Stimulated activated CD4-positive, alpha-beta T cell treated with anti-CD3 and anti-CD28 coated beads, Interleukin-2, amount 100 ng/mL, for 48 hours (primary cell): Measurements from ENCODE around the gene CIAPIN1.

ENCODE experiments used
- DNase-seq, 2 donors: peaks; one replicate each; pipeline ENCODE4 v3.0.0-alpha.2; 2020

Gene CIAPIN1

GRCh38 chr16:57447186-57447962 lies at the start of gene CIAPIN1, which contains the start of gene COQ9:
TSS of gene CIAPIN1 (minus strand) at chr16:57447385. CDS start at chr16:57440928, 6,457 bp downstream.
TSS of gene COQ9 (plus strand) at chr16:57447479. CDS start at chr16:57447506, 27 bp downstream.
- peak; percentile 87 to 91 for DNase-seq

- DNase-seq, result no peak
These were observed 46.6 kb upstream of the CIAPIN1 start for GRCh38 chr16:57493767-57494166.

GRCh38 chr16:57489229-57489628 lies 42.0 kb upstream of the CIAPIN1 start:
- DNase-seq, result no peak

GRCh38 chr16:57486858-57487834 lies 40.0 kb upstream of the CIAPIN1 start:
- DNase-seq, result no peak

- DNase-seq, result peak; percentile 79 to 83
These were observed 39.0 kb upstream of the CIAPIN1 start, which contains the start of gene DOK4 for GRCh38 chr16:57485916-57486857. TSS of gene DOK4 (minus strand) at chr16:57486493. CDS start at chr16:57479507, 6,986 bp downstream.

- DNase-seq, result no peak
These were observed 38.1 kb upstream of the CIAPIN1 start for GRCh38 chr16:57485091-57485915.

GRCh38 chr16:57484515-57485005 lies 37.4 kb upstream of the CIAPIN1 start:
- DNase-seq, result no peak

GRCh38 chr16:57483725-57484514 lies 36.7 kb upstream of the CIAPIN1 start:
- DNase-seq, result no peak

GRCh38 chr16:57482845-57483545 lies 35.8 kb upstream of the CIAPIN1 start:
- no peak for DNase-seq

- no peak for DNase-seq
These were observed 34.2 kb upstream of the CIAPIN1 start for GRCh38 chr16:57481421-57481820.

- DNase-seq, result no peak
These were observed 33.6 kb upstream of the CIAPIN1 start for GRCh38 chr16:57480754-57481230.

GRCh38 chr16:57479976-57480753 lies 33.0 kb upstream of the CIAPIN1 start:
- no peak for DNase-seq

GRCh38 chr16:57479205-57479975 lies 32.2 kb upstream of the CIAPIN1 start:
- DNase-seq, result no peak

GRCh38 chr16:57478396-57479204 lies 31.4 kb upstream of the CIAPIN1 start:
- no peak for DNase-seq

GRCh38 chr16:57477531-57478202 lies 30.5 kb upstream of the CIAPIN1 start:
- DNase-seq, result no peak
